ENCODE data around the gene GLIS1. TPM values are rescaled to one million over a fixed set of nuclear protein-coding genes. Genes with fewer than 3 reads are reported as not detected.

GLIS1 gene
- total RNA-seq, 2 experiments from 2014 or later, result not detected

DNA sequence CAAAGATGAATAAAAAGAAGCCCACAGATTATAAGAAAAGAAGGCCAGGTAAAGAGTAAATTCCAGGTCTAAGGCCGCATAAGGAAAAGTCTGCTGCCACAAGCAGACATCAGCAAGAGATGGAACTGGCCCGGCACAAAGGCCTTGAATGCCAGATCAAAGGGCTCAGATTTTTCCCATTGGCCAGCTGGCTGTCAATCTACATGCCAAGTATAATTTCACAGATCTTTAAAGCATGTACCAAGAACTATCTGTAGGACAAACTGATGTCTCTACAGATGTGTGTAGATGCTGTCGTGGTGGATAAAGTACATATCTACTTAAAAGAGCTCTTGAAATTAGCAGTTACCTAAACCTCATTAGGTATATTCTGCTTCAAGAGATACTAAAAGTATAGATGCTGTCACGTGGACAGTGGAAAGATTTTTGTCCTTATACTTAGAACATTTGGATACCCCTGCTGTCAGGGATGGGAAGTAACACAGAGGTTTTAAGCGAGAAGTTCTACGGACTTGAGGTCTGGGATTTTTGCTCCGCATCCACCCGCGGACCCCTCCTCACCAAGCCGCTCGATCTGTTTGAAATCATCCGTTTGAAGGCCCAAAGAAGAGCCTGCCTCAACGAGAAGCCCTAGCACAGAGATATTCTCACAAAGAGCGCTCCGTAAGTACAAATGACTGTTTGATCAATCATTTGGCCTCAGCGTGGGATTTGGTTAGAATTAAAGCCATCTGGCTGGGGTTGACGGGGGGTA, 10.1 kb downstream of the GLIS1 start:
- H3K27me3 Mint-ChIP-seq, result peaks cover 8% of the 10 kb centered on the region
- intact Hi-C loops (cut with micrococcal nuclease), result no loop called here
- no peak overlapping the region for H3K27ac Mint-ChIP-seq
- no peaks in the 10 kb centered on the region for H3K36me3 Mint-ChIP-seq (ENCODE audit: low read depth)
- no peaks in the 10 kb centered on the region for H3K9me3 Mint-ChIP-seq
- no peak overlapping the region for H3K4me3 Mint-ChIP-seq
- DNase-seq, result no peak
- POLR2A ChIA-PET, result no interaction called here
- H3K4me1 Mint-ChIP-seq (ENCODE audit: low read depth), result no peaks in the 10 kb centered on the region
- ATAC-seq, result no peak
- CTCF ChIA-PET, result no interaction called here
- TF ChIP-seq, protein P1, sequence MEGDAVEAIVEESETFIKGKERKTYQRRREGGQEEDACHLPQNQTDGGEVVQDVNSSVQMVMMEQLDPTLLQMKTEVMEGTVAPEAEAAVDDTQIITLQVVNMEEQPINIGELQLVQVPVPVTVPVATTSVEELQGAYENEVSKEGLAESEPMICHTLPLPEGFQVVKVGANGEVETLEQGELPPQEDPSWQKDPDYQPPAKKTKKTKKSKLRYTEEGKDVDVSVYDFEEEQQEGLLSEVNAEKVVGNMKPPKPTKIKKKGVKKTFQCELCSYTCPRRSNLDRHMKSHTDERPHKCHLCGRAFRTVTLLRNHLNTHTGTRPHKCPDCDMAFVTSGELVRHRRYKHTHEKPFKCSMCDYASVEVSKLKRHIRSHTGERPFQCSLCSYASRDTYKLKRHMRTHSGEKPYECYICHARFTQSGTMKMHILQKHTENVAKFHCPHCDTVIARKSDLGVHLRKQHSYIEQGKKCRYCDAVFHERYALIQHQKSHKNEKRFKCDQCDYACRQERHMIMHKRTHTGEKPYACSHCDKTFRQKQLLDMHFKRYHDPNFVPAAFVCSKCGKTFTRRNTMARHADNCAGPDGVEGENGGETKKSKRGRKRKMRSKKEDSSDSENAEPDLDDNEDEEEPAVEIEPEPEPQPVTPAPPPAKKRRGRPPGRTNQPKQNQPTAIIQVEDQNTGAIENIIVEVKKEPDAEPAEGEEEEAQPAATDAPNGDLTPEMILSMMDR (IDR thresholded peaks at IDR 0.05), result no peak

GRCh38 chr1:53728196-53728595, 10.8 kb downstream of the GLIS1 start:
- ChIA-PET CTCF (no interaction called here), POLR2A (no interaction called here)
- H3K27ac Mint-ChIP-seq, result no peak overlapping the region
- H3K4me1 Mint-ChIP-seq (ENCODE audit: low read depth), result no peaks in the 10 kb centered on the region
- H3K36me3 Mint-ChIP-seq (ENCODE audit: low read depth), result no peaks in the 10 kb centered on the region
- no peak overlapping the region for H3K4me3 Mint-ChIP-seq
- TF ChIP-seq, protein P1 (IDR thresholded peaks at IDR 0.05), result no peak
- peaks cover 5% of the 10 kb centered on the region for H3K27me3 Mint-ChIP-seq
- intact Hi-C loops (cut with micrococcal nuclease), result no loop called here
- H3K9me3 Mint-ChIP-seq, result no peaks in the 10 kb centered on the region
- ATAC-seq (no peak), DNase-seq (no peak)

GRCh38 chr1:53727461-53728092, 11.4 kb downstream of the GLIS1 start:
- CTCF ChIA-PET, result interaction anchor here (1.6 kb wide), 1 partner anchor 243 kb away, joined by 6 read pairs; no protein-coding TSS in a partner anchor
- TF ChIP-seq, protein P1 (IDR thresholded peaks at IDR 0.05), result no peak
- POLR2A ChIA-PET, result no interaction called here
- DNase-seq, result no peak
- Mint-ChIP-seq H3K27me3 (peaks cover 5% of the 10 kb centered on the region), H3K9me3 (no peaks in the 10 kb centered on the region), H3K4me3 (no peak overlapping the region), H3K27ac (no peak overlapping the region), H3K4me1 (ENCODE audit: low read depth) (no peaks in the 10 kb centered on the region), H3K36me3 (ENCODE audit: low read depth) (no peaks in the 10 kb centered on the region)
- no peak for ATAC-seq
- intact Hi-C loops (cut with micrococcal nuclease), result no loop called here

DNA sequence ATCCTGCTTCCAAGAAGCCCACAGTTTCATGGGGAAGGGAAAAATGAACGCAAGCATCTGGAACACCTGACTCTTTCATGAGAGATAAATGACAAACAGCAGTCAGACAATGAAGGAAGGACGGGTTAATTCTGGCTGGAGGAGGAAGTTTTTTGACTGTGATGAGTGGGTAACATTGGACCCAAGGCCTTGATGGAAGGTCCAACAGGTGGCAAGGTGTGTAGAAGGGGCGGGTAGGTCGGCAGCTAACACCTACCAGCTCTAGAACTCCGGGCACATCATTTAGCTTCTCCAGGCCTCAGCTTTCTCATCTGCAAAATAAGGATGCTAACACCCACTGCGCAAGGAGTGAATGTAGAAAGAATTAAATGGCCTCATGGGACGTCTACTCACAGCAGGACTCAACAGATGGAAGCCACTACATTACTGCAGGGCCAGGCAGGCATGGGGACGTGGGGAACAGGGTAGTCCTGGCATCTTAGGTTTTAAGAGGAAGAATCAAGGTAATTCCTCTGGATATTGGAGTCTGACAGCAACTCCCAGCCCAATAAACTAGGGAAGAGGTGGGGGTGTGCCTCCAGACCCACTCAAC, 12.9 kb downstream of the GLIS1 start:
- CTCF ChIA-PET, result interaction anchor here (1.6 kb wide), 1 partner anchor 241 kb away, joined by 6 read pairs; no protein-coding TSS in a partner anchor

More for the DNA sequence above, 12.9 kb downstream of the GLIS1 start:
- H3K4me1 Mint-ChIP-seq (ENCODE audit: low read depth), result no peaks in the 10 kb centered on the region
- DNase-seq, result no peak
- H3K27me3 Mint-ChIP-seq, result peaks cover 1% of the 10 kb centered on the region
- intact Hi-C loops (cut with micrococcal nuclease), result no loop called here
- TF ChIP-seq, protein P1 (IDR thresholded peaks at IDR 0.05), result no peak
- H3K36me3 Mint-ChIP-seq (ENCODE audit: low read depth), result no peaks in the 10 kb centered on the region
- no peak overlapping the region for H3K27ac Mint-ChIP-seq
- no peak for ATAC-seq
- H3K9me3 Mint-ChIP-seq, result no peaks in the 10 kb centered on the region
- POLR2A ChIA-PET, result no interaction called here
- no peak overlapping the region for H3K4me3 Mint-ChIP-seq

Data from activated CD8-positive, alpha-beta T cell treated with anti-CD3 and anti-CD28 coated beads for 36 hours (primary cell).